NCI-H1930 (cell line): ENCODE results near the gene TAF1B.

Source experiments
- DNase-seq, 2 experiments: peaks; one replicate each; lab custom pipeline; 2025; lab: John Stamatoyannopoulos, UW

Gene TAF1B

DNA sequence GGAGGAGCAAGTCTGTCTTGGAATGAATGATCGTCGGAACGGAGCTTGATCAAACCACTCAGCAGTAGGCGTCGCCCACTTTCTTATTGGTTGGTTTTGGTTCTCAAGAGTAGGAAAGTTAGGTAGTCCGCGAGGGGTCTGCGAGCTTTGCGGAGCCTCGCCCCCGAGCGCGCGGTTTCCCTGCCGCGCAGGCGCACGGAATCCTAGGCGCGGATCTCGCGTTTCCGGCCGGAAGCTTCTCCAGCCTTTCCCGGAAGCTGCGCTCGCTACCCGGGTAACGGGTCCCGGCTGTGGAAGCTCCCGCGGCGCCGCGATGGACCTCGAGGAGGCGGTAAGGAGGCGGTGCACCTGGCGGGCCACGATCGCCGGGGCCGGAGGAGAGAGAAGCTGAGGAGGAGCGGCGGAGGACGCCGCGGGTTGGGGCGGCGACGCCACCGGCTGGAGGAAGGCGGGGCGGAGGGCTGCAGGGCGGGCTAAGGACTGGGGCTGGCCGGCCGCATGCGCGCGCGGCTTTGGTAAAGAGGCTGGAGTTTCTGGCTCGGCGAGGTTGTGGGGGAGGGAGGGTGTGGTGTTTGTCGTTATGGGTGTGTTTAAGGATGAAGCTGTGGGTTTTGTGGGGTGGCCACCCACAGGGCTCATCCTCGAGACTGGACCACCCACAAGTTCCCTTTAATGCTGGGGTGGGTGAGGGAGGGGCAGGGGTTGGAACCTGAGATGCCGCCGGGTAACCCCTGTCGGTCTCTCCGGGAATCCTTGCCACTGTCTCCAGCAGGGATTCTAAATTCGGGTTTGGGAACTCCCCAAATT is at the start of gene TAF1B:
TAF1B (plus strand) TSS at position 246 of the 807 bp plus-strand sequence; CDS start at position 314, 68 bp downstream.
- peak; percentile 86 to 87 for DNase-seq

DNA sequence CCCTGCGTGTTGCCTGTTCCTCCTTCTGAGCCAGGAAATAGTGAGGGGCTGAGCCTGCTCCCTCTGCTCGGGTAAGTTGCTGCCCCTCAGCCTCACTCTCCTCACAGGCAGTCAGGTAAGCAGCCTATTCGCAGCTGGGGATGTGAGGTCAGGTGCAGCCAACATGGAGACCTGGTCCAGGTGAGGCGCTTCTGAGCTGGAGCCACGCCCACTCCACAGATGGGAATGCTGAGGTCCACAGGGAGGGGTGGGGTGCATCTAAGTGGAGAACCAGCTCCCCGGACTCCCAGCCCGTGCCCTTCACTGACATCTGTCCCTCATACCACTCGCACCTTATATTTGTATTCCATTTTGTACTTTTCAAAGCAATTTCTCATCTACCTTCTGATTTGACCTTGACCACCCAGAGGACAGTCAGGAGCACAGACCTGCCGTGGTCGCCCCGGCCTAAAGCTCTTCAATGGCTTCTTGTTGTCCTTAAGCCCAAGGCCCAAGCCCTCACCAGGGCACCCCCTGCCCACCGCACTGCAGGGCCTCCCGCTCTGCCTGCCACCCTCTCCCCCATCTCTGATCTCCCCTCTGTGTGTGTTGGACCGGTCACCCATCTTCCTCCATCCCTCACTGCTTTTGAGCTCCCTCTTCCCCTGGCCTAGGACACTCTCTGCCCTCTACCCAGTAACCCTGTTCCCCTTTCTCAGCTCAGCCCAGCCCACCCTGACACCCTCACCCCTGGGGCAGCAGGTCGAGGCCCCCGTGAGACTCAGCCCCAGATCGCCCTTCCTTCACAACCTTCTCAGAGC is 49.2 kb upstream of the TAF1B start:
- no peak for DNase-seq

DNA sequence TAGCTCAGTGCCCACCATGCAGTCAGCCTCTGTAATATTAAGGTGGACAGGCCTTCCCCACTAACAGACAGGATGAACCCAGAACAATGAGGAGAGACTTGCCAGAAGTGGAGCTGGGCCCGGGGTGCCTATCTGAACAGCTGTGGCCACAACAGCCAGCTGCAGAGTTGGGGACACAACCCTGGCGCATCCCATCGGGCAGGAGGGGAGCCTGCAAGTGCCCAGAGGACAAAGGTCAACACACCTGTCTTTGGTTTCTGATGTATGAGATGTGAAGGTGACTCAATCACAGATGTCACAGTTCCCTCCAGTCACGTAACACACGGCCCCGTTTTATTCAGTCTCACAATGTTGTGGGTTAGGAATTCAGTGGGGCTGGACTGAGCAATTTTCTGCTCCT is 48.2 kb upstream of the TAF1B start:
- DNase-seq, result no peak

DNA sequence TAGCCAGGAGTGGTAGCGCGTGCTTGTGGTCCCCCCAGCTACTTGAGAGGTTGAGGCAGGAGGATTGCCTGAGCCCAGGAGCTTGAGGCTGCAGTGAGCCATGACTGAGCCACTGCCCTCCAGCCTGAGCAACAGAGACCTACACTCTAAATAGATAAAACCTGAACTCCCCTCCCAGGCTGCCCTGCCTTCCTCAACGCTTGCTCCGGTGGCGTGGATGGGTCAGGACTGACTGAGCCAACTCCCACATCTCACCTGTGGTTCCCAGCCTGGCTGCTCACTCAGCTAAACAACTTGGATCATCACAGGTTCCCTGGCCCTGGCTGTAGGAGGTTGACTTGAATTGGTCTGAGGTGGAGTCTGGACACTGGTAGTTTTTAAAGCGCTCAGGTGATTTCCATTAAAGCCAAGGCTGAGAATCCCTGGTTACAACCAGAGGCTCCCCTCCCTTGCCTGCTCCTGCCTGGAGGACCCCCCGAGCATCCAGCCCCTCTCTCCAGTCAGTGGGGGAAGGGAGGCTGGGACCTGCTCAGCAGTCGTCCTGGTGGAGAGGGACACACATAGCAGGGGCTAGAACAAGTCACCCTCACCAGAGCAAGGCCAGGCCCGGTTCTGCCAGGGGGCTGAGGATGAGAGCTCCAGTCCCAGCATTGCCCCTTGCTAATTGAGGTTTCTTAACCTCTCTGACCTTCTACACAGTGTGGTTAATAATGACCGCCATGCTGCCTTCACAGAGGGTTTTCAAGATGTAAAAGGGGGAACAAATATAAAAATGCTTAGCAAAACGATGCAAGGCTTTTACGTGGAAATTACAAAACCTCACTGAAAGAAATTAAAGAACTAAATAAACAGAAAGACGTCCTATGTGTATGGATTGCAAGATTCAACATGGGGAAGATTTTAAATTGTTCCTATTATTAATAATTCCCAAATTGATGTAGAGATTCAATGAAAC is 46.9 kb upstream of the TAF1B start:
- no peak for DNase-seq

DNA sequence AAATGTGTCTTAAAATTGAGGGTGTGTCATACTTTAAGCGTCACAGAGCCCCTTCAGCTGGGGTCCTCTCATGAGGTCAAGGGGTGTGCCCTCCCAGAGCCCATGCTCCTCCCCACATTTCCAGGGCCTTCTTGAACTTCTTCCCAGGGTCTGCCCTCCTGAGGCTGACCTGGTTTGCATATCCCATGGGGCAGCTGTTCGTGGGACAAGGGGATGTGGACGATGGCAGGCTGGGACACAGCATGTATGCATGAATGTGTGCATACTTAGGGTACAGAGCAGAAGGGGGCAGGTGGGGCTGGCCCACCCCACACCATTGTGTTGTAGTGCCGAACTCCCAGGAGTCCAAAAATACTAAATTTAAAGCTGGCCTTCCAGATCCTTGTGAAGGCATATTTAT is 46.2 kb upstream of the TAF1B start:
- DNase-seq, result no peak

DNA sequence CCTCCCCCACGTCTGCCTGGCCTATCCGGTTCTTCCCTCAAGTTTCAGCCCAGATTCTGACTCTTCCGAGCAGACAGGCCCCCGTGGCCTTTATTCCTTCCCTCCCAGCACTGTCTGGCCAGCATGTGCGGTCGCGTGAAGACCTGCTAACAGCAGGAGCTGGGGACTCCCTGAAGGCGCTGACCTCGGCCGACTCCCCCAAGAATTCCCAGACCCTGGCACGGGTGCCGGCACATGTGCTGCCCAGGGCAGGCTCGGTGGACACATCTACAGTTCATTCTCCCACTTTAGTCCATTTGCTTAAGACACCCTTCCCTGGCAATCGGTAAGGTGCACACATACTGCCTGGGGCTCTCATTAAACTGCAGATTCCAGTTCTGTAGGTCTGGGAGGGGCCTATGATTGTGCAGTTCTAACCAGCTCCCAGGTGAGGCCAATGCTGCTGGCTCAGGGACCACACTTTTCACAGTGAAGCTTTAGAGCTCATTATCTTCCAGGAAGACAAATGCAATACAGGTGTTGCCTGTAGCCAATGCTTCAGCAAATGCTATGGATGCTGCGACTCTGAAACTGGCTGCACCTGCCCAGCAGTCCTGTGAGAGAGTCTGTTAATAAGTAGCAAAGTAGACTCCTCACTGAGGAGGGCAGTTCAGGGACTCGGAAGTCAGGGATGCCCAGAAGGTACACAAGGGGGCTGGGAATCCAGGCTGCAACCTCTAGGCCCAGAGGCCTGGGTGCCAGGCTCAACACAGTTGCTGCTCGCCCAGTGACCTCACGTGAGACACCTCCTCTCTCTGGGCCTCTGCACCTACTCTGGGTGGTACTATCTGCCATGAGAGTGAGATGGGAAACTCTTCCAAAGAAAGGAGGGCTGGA is 45.4 kb upstream of the TAF1B start:
- no peak for DNase-seq

DNA sequence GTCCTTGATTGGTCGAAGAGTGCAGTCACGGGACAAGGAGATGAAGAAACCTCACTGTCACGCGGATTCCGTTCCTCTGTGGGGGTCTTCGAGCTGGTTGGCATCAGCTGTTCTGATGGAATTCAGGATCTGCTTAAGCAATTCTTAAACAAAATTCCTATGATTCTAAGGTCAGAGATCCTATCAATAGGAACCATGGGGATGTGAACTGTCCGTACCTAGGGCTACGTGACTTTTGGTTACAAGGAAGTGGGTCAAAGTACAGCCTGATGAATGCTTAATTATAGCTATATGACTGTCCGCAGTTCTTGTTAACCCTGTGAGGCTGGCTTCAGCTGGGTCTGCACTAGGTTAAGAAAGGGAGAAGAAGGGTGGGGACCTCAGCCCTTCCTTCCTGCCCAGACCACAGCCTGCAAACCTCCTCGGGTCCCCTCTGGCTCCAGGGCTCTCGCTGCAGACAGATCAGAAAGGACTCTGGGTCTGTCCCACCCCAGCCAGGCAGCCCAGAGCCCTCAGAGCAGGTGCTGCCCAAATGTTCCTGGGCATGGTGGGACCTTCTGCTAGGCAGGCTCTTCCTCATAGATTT is 44.2 kb upstream of the TAF1B start:
- DNase-seq, result no peak

DNA sequence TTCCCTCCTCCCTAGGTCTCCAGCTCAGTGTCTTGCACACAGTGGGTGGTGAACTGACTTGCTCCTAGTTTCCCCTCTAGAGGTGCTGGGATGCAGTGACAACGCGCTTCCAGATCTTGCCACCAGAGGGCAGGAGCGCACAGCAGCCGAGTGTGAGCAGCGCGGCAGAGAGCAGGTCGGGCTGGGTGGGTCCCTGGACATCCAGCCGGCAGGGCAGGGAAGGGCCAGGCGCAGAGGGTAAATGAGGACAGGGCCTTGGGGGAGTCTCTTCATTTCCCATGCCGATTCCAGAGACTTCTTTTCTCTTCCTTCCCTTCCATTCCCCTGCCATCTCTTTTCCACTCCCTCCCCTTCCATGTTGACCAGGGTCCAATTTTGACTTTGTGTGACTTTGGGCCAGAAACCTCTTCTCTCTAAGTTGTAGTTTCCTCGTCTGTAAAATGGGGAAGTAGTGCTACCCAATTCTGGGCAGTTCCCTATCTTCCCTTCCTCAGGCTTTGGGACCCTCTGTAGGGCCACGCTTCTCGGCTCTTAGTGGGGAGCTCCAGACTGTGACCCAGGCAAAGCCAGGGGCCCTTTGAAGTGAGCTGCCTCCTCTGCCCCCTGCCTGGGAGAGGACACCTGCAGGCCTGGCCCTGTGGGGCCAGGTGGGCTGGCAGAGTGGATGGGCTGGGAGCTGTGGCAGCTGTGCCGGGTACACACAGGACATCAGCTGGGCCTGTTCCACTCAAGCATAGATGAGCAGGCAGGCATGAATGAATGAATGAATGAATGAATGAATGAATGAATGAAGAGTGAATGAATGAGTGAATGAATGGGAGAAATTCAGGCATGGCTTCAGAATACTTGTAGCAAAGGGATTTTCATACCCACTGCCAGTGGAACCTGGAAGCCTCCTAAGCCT is 43.3 kb upstream of the TAF1B start:
- peak; percentile 60 to 66 for DNase-seq

DNA sequence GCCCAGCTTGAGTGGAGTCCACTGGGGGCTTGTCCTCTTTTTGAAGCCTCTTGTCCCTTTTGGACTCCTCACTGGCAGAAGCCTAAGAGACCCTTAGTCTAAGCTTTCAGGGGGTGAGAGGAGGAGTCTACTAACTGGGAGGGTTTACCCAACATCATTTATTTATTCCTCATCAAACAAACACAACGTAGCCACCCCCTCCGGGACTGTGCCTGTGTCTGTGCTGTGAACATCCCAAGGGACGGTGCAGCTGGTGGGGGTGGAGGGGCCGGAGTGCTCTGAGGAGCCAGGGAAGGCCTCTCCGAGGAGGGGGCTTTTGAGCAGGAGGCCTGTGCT is 42.7 kb upstream of the TAF1B start:
- DNase-seq, result no peak

DNA sequence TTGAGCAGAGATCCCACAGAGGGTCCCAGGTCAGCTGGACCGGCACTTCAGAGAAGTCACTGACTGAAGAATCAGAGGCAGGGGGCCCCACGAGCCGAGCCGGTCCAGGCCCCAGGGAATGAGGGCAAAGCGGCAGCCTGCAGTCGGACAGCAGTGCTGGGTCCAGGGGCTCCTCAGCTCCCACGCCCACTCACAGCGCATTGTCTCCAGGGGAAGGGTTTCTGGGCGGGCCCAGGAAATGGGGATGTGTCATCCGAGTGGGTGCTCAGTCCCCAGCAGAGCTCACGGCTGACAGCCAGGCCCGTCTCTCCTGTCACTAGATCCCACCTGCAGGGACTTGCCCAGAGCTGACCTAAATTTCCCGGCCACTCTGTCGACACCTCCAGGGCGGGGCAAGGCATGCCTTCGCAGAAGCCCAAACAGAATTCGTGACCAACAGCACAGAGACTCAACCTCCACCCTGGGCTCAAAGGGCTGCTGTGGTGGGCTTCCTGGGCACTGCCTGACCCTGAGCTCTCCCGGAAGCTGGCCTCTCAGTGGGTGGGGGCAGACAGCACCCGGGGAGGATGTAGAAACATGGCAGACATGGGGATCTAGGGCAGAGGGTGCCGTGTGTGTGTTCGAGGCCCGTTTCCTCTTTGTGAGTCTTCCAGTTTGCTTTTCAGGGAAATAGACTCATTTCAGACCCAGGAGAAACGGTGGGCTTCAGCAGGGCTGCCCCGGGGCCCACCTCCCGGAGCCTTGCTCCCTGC is 42.1 kb upstream of the TAF1B start:
- DNase-seq, result no peak

DNA sequence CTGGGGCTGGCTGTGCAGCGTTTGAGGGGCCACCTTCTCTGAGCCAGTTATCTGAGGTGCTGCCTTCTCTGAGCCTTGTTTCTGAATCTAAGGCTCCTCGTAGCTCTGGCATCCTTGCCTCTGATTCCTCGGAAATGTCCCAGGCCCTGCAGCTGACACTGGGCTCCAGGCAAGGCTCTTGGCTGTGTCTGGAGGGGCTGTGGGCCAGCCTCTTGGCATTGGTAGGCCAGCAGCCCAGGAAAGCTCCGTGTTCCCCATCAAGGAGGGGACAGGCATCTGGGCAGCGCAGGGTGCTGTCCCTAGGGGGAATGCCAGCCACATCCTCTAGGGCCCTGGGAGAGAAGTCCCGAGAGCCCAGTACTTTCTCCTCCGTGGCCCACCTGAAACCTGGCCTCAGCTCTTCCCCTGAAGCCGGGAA is 40.7 kb upstream of the TAF1B start:
- DNase-seq, result no peak

DNA sequence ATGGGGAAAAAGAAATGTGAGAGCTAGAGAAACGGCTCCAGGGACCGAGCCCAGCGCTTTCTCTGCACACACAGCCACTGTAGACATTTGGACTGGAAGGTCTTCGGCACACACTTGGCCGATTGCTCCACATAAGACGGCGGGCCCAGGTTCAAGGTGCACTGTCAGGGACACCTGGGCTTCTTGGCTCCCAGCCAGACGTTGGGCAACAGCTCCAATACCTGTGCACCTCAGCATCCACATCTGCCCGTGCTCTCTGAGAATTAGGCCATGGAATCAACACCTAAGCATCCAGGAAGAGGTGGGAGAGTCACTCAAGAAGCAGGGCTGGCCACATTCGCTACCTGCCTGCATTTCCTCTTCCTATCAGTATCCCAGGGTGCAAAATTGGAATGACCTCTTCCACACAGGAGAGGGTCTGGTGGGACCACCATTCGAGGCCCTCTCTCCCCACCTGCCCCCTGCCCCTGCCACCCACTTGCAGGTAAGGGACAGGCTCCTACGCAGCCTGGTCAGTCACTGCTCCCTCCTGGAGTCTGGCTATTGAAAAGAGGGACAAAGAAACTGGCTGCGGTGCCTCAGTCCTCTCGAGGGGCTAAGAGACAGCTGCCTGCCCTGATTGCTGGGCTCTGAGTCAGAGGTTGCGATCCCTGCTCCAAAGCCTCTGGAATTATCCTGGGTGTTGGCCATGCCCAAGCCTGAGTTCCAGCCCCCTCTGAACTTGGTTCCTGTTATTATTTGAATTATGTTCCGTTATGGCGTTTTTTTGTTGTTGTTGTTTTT is 40.1 kb upstream of the TAF1B start:
- no peak for DNase-seq

DNA sequence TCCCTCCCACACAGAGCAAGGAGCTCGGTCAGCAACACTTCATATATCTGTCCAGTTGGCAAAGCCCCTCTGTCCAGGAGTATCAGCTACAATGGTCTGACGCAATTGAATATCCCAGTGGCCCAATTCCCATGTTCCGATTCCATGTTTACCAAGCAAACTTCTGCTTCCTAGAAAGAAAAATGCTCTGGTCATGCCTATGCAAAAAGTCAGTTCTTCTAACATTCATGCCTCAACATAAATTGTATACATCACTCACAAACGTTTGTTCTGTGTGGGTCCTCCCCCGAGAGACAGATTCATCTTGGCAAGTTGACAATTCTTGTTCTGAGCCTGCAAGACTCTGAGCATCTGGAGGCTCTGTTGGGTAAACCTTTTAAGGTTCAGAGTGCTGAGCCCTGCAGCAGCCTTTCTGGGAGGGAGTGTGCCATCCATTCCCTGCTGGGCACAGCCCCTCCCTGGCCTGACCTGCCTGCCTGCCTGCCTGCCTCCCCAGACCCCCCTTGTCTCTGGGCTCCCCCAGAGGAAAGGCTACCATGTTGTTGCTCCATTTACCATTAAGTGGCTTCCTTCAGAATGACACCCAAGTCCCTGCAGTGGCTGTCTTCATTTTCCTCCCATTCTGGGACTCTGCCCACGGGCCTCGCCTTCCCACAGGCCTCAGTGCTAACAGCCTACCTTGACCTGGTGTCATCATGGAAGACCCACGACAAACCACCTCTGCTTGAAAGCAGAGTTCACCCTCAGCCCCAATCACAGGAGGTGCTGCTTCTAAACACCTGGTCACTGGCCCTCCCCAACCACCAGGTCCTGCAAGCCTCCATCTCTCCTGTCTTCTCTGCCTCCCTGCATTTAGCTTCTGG is 37.6 kb upstream of the TAF1B start:
- no peak for DNase-seq

DNA sequence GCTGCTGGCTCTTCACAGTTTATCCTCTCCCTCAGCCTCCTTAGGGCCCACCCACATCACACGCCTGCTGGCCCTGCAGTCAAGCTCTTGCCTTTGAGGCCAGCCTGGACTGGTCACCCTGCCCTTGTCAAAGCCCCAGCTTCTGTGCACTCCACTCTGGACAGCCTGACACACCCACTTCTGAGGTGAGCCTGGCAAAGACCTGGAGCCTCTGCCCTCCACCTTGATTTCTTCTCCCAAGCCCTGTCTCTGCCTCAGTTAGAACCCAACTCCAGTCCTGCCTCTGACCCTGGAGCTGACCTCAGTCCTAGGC is 37.0 kb upstream of the TAF1B start:
- no peak for DNase-seq

DNA sequence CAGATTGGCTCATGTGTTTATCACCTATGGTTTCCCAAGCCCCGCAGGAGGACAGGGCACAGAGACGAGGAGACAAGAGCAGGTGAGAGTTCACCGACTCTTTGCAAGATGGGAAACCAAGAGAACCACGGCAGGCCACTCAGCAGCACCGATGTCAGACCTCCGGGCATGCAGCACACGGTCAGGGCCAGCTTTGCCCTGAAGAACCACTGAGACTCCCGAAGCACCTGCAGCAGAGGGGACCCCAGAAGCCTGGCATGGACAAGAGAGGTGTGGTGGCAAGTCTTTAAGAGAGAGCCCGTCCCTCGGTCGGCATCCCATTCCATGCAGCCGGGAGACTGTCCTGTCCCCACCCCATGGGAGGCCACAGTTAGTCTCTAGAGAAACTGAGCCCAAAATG is 36.6 kb upstream of the TAF1B start:
- DNase-seq, result no peak

DNA sequence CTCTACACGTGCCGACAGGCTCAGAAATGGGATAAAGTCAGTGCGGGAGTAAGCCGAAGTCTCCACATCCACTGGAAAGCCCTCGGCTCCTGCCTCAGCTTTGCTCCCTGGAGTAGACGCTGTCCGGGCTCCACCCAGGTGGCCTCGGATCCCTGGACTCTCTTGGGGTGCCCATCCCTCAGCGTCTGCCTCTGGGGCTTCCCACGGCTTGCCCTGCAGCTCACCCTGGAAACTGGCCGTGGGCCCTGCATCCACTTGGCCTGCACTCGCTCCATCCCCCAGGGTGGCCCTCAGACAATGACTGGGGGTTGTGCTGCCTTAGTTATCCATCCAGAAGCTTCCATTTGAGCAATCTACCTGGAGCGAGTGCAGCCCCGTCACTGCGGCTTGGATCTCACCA is 36.2 kb upstream of the TAF1B start:
- no peak for DNase-seq

DNA sequence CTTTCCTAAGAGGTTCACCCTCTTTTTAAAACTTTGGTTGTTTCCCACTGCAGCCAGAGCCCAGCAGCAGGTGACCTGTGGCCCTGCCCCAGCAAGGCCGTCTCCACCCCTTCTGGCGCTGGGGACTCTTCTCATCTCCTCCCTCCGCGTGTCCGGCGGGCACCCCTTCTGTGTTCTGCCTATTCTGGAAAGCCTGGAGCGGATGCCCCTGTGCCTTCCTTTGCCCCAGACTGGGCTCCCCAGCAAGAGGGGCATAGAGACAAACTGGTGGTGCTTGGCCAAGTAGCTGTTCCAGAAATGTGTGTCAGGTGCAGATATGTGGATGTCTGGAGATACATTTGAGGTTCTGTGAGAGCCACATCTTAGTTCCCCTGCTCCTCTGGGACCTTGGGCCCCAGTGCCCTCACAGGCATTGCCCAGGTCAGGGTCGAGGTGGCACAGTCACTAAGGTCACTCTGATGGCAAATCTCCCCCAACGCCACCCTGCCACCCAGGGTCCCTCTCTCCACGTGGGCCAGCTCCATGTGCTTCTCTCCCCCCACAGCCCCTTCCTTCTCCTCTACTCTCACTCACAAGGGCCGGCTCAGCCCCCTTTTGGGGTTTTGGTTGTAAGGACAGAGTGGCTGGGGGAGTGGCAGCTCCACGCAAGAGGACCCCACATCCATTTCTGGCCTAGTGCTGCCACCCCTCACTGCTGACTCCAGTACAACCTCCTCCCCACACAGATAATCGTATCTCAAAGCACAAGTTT is 35.5 kb upstream of the TAF1B start:
- DNase-seq, result no peak
